ENCODE results near the gene SLC2A5. TPM values are rescaled to one million over a fixed set of nuclear protein-coding genes. Genes with fewer than 3 reads are reported as not detected.

Gene SLC2A5, protein sequence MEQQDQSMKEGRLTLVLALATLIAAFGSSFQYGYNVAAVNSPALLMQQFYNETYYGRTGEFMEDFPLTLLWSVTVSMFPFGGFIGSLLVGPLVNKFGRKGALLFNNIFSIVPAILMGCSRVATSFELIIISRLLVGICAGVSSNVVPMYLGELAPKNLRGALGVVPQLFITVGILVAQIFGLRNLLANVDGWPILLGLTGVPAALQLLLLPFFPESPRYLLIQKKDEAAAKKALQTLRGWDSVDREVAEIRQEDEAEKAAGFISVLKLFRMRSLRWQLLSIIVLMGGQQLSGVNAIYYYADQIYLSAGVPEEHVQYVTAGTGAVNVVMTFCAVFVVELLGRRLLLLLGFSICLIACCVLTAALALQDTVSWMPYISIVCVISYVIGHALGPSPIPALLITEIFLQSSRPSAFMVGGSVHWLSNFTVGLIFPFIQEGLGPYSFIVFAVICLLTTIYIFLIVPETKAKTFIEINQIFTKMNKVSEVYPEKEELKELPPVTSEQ
- total RNA-seq = 63.8 TPM

DNA sequence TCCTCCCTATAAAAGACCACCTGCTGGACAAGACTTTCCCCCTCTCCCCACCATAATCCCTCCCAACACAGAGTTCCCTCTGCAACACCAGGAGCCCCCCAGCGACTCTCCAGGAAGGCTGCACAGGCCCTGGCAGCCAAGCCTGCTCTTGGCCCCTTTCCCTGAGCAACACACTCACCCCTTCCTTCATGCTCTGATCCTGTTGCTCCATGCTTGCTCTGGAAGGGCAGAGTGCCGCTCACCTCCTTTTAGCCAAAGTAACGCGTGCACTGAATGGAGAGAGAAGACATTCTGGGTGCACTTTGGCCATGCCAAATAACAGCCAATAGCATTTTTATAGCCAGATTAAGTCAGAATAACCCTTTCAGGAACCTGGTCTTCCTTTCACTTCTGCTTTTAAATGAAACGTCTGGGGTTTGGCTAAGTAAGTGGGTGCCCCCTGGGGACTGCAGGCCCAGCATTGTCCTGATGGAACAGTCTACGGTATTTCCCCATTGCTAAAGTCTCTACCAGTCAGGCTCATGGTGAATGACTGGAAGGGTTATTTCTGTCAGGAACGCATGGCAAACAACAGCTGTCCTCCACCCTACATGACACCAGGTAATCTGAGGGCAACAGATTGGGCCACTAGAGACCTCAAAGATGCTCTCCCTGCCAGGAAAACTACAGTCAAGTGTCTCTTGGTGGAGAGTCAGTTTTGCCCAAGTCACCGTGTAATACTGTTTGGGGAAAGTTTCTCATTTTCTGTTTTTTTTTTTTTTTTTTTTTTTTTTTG is at the start of gene SLC2A5:
Gene SLC2A5, minus strand, starts transcription at position 310 of the 775 bp plus-strand sequence. Its CDS starts 99 bp downstream, at position 211.
- DNase-seq (ENCODE audit: low read depth in 2 of 3, low spot score in 2 of 3) = peak in 1 of 3 donors; percentile 71

DNA sequence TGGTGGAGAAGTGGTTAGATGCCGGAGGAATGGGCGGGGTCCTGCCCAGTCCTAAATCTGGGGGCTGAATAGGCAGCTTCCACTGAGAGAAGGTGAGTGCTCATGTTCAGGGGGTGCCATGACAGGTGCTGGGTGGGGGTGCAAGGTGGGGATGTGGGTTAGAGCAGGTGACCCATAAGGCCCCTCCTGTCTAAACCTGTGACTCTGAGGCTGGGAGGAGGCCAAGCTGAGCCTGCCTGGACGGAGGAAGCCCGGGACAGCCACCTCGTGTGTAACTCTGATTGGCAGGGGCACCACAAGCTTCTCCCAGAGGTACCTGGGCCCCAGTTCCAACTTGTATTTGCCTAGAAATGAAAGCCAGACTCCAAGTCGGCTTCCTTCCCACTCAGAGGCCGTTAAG is 48.8 kb upstream of the SLC2A5 start:
- DNase-seq (ENCODE audit: low read depth in 2 of 3, low spot score in 2 of 3) = no peak

DNA sequence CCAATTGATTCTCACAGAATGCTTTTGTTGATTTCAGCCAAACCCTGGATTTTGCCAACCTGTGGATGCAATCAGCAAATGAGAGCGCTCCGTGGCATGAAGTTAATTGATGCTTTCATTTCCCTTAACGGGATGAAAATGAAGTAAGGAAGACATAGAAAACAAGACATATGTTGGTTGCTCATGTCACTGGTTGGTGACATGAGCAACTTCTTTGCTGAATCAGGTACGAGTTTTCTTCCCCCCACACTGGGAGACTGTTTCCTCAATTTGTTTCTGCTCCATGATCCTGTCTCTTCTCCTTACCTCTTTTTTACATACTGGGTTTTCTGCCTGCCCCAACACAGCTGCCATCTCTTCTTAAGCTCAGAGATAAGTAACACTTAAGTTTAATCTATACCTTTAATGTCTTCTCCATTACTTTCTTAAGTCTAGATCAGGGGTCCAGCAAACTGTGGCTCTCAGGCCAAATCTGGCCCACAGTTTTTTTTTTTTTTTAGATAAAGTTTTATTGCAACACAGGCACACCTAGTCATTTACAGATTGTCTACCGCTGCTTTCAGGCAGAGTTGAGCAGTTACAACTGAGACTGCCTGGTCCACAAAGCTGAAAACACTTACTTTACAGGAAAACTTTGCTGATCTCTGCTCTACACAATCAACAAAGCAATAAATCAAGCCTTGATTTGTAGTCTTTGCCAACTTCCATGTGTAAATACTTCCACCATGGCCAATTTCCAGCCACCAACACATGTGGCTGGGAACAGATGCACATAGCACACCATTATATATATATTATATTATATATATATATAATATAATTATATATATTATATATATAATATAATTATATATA is 46.1 kb upstream of the SLC2A5 start:
- DNase-seq (ENCODE audit: low read depth in 2 of 3, low spot score in 2 of 3) = no peak

- no peak for DNase-seq (ENCODE audit: low read depth in 2 of 3, low spot score in 2 of 3)
These were observed 43.8 kb upstream of the SLC2A5 start for GRCh38 chr1:9112961-9113880.

DNA sequence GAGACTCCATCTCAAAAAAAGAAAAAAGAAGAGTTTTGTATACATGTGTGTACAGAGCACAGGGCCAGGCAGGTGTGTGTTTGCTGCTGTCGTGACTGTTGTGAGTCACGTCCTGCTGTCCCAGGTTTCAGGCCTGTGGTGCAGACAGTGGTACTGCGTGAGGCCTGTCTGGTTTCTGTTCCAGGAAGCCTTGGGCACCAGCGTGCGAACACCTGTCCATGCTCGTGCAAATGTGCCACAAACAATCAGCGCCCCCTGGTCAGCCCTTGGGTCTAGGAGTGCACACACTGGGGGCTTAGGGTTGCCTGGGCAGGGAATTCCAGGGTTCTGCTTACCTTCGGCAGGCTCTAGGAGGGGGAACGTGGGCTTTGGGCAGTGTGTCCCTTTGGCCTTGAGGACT is 42.5 kb upstream of the SLC2A5 start:
- DNase-seq (ENCODE audit: low read depth in 2 of 3, low spot score in 2 of 3) = no peak

GRCh38 chr1:9111357-9111691 is 41.9 kb upstream of the SLC2A5 start:
- no peak for DNase-seq (ENCODE audit: low read depth in 2 of 3, low spot score in 2 of 3)

GRCh38 chr1:9110669-9111356 is 41.4 kb upstream of the SLC2A5 start:
- peak; percentile 58 to 90 (median 87) for DNase-seq (ENCODE audit: low read depth in 2 of 3, low spot score in 2 of 3)

- DNase-seq (ENCODE audit: low read depth in 2 of 3, low spot score in 2 of 3) = no peak
These were observed 38.7 kb upstream of the SLC2A5 start for GRCh38 chr1:9108056-9108665.

DNA sequence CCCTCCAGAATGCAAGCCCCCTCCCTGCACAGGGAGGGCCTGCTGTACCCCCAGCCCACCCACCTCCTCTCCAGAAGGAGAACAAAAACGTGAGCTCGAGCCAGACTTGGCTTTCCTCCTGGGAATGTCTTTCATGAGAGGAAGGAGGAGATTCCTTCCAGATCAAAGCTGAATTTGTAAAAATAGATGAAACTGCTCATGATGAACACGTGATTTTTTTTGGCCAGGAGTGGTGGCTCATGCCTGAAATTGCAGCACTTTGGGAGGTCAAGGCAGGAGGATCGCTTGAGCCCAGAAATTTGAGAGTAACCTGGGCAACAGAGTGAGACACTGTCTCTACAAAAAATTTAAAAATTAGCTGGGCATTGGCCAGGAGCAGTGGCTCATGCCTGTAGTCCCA is 37.7 kb upstream of the SLC2A5 start:
- DNase-seq (ENCODE audit: low read depth in 2 of 3, low spot score in 2 of 3) = no peak

DNA sequence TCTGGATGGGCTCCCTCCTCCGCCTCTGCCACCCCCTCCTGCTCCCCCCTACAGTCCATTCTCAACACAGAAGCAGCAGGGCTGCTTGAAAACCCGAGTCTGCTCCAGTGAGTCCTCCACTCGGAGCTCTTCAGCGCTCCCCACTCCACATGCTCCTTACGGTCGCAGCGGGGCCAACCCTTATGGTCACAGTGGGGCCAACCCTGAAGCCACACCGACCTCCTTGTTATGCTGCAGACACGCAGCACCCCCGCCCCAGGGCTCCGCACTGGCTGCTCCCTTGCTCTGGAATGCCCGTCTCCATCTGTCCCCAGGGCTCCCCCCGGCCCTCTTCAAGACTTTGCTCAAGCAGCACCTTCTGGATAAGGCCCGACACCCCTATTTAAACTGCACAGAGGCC is 36.9 kb upstream of the SLC2A5 start:
- no peak for DNase-seq (ENCODE audit: low read depth in 2 of 3, low spot score in 2 of 3)

- DNase-seq (ENCODE audit: low read depth in 2 of 3, low spot score in 2 of 3) = no peak
These were observed 36.0 kb upstream of the SLC2A5 start for GRCh38 chr1:9105336-9105867.

DNA sequence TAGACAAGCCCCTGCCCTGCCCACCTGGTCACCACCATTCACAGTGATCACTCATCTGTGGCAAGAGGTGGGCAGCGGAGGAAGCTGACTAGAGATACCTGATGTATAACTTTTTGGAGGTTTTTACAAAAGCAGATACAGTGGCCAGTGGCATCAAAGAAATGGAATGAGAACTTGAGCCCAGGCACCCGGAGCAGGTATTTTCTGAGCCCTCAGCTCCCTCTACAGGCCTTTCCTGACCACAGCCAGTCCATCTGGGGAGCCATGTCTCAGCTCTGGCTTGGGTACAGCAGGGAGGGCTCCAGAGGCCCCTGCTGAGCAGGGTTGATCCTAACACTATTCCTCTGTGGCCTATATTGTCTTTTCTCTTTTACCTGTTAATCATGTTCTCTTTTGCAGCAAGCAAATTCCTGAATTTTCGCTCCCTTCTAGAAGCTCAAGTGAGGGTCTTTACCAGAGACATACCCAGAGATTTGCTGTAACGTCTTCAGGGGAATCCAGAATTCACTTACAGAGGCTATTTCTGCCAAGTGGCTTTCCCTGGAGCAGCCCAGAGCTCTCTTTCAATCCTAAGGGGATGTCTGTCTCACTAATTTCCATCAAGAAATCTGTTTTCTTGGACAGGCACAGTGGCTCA is 32.2 kb upstream of the SLC2A5 start:
- DNase-seq (ENCODE audit: low read depth in 2 of 3, low spot score in 2 of 3) = peak in 2 of 3 donors; percentile 60 to 81

DNA sequence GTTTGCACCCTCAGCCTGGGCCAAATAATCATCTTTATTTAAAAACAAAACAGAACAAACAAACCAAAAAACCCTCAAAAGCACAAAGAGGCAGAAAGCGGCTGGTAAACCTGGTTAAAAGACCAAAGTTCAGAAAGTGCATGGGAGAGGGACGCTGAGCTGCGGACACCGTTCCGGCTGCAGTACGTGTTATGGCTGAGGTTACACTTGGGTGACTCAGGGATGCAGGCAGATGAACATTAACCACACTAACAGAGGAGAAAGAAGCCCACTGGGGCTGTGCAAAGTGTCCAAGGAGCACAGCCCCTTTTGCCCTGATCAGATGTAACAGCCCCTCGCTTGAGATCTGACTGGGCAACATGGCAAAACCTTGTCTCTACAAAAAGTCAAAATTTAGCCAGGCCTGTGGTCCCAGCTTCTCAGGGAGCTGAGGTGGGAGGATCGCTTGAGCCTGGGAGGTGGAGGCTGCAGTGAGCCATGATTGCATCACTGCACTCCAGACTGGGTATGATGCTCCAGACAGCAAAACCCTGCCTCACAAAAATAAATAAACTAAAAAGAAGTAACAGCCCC is 31.1 kb upstream of the SLC2A5 start:
- DNase-seq (ENCODE audit: low read depth in 2 of 3, low spot score in 2 of 3) = no peak

GRCh38 chr1:9099555-9099954 is 30.1 kb upstream of the SLC2A5 start:
- no peak for DNase-seq (ENCODE audit: low read depth in 2 of 3, low spot score in 2 of 3)

DNA sequence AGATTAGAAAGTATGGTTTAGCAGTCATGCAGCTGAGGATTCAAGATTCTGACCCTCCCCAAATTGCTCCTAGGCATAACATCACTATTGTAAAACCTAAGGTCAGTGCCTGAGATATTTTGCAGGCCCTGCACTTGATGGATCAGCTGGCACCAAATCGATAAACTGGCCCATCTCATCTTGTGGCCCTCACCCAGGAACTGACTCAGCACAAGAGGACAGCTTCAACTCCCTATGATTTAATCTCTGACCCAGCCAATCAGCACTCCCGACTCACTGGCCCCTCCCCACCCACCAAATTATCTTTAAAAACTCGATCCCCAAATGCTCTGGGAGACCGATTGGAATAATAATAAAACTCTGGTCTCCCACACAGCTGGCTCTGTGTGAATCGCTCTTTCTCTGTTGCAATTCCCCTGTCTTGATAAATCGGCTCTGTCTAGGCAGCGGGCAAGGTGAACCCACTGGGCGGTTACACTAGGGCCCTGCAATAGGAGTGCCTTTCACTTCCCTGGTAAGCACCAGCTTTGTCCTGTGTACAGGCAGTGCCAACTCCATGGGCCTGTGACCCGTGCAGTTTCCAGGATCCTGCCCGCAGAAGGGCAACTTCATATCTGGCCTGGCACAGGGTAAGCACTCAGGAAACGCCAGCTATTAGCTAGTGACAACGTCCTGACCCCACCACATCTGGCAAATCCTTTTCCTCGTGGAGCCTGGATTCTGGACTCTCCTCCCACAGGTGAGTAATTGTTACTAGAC is 28.7 kb upstream of the SLC2A5 start:
- DNase-seq (ENCODE audit: low read depth in 2 of 3, low spot score in 2 of 3) = no peak

GRCh38 chr1:9095818-9096217 is 26.4 kb upstream of the SLC2A5 start:
- DNase-seq (ENCODE audit: low read depth in 2 of 3, low spot score in 2 of 3) = no peak

DNA sequence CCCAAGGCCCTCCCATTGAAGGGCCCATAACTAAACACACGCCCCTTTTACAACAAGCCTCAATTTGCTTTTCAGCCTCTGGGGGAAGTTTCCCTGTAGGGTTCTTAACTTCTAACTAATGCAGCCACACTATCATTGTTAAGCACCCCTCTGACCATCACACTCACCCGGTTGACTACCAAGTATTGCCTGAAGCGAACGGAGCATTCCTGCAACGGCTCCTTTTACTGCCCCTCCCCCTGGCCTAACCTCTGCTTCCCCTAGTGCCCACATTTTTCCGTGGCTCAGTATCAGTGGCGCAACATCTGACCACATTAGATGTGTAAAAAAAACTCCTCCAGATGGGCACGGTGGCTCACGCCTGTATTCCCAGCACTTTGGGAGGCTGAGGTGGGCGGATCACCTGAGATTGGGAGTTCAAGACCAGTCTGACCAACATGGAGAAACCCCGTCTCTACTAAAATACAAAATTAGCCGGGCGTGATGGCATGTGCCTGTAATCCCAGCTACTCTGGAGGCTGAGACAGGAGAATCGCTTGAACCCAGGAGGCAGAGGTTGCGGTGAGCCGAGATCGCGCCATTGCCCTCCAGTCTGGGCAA is 24.7 kb upstream of the SLC2A5 start:
- peak in 2 of 3 donors; percentile 42 to 64 for DNase-seq (ENCODE audit: low read depth in 2 of 3, low spot score in 2 of 3)
